ENCODE results near the gene BEST1.

The BEST1 gene

GRCh38 chr11:61918938-61919704 lies 31.0 kb upstream of the BEST1 start:
- H3K36me3 ChIP-seq (ENCODE audit: insufficient read depth, low read length), result no peaks in the 10 kb centered on the region
- H3K27me3 ChIP-seq (ENCODE audit: insufficient read depth, low read length), result peaks cover 10% of the 10 kb centered on the region; the same call in 1 of the 2 replicates
- no peak overlapping the region for H3K27ac ChIP-seq (ENCODE audit: low read depth, low read length, poor library complexity, severe bottlenecking)
- no peak overlapping the region for H3K4me3 ChIP-seq (ENCODE audit: low read depth, low read length, poor library complexity, severe bottlenecking)
- no peaks in the 10 kb centered on the region for H3K79me2 ChIP-seq (ENCODE audit: insufficient read depth, low read length)
- no peak overlapping the region for H3K9ac ChIP-seq (ENCODE audit: low read length)
- no peaks in the 10 kb centered on the region for H4K20me1 ChIP-seq (ENCODE audit: insufficient read depth, low read length)
- no peak for TF ChIP-seq CTCF (IDR thresholded peaks at IDR 0.05; ENCODE audit: low read length)
- TF ChIP-seq EZH2 (IDR thresholded peaks at IDR 0.05; ENCODE audit: borderline replicate concordance, low read length), result no peak
- no peak overlapping the region for H2AFZ ChIP-seq (ENCODE audit: low read length)
- no peaks in the 10 kb centered on the region for H3K9me2 ChIP-seq (ENCODE audit: low read depth, low read length)
- H3K4me2 ChIP-seq (ENCODE audit: low read length), result no peak overlapping the region
- no peaks in the 10 kb centered on the region for H3F3A ChIP-seq (ENCODE audit: insufficient read depth, low read length)
- H3K9me3 ChIP-seq (ENCODE audit: low read length), result no peaks in the 10 kb centered on the region
- H3K4me1 ChIP-seq (ENCODE audit: insufficient read depth, low read length, severe bottlenecking), result no peaks in the 10 kb centered on the region

GRCh38 chr11:61919705-61920631 lies 30.2 kb upstream of the BEST1 start:
- H3K79me2 ChIP-seq (ENCODE audit: insufficient read depth, low read length), result no peaks in the 10 kb centered on the region
- H3K27ac ChIP-seq (ENCODE audit: low read depth, low read length, poor library complexity, severe bottlenecking), result no peak overlapping the region
- H3K9me2 ChIP-seq (ENCODE audit: low read depth, low read length), result no peaks in the 10 kb centered on the region
- no peak overlapping the region for H3K4me2 ChIP-seq (ENCODE audit: low read length)
- no peak for TF ChIP-seq CTCF (IDR thresholded peaks at IDR 0.05; ENCODE audit: low read length)
- no peak for TF ChIP-seq EZH2 (IDR thresholded peaks at IDR 0.05; ENCODE audit: borderline replicate concordance, low read length)
- H3K4me3 ChIP-seq (ENCODE audit: low read depth, low read length, poor library complexity, severe bottlenecking), result no peak overlapping the region
- no peak overlapping the region for H2AFZ ChIP-seq (ENCODE audit: low read length)
- no peaks in the 10 kb centered on the region for H3K36me3 ChIP-seq (ENCODE audit: insufficient read depth, low read length)
- H3K9ac ChIP-seq (ENCODE audit: low read length), result no peak overlapping the region
- peaks cover 9% of the 10 kb centered on the region; the same call in 1 of the 2 replicates for H3K27me3 ChIP-seq (ENCODE audit: insufficient read depth, low read length)
- H3K4me1 ChIP-seq (ENCODE audit: insufficient read depth, low read length, severe bottlenecking), result no peaks in the 10 kb centered on the region
- H3K9me3 ChIP-seq (ENCODE audit: low read length), result no peaks in the 10 kb centered on the region
- no peaks in the 10 kb centered on the region for H4K20me1 ChIP-seq (ENCODE audit: insufficient read depth, low read length)
- H3F3A ChIP-seq (ENCODE audit: insufficient read depth, low read length), result no peaks in the 10 kb centered on the region

GRCh38 chr11:61921446-61921845 lies 28.7 kb upstream of the BEST1 start:
- Histone ChIP-seq H3K27me3 (ENCODE audit: insufficient read depth, low read length) (peaks cover 5% of the 10 kb centered on the region; the same call in 1 of the 2 replicates), H4K20me1 (ENCODE audit: insufficient read depth, low read length) (no peaks in the 10 kb centered on the region), H3K4me1 (ENCODE audit: insufficient read depth, low read length, severe bottlenecking) (no peaks in the 10 kb centered on the region), H3K27ac (ENCODE audit: low read depth, low read length, poor library complexity, severe bottlenecking) (no peak overlapping the region), H3F3A (ENCODE audit: insufficient read depth, low read length) (no peaks in the 10 kb centered on the region), H3K9ac (ENCODE audit: low read length) (no peak overlapping the region), H3K9me3 (ENCODE audit: low read length) (no peaks in the 10 kb centered on the region), H3K79me2 (ENCODE audit: insufficient read depth, low read length) (no peaks in the 10 kb centered on the region), H3K9me2 (ENCODE audit: low read depth, low read length) (no peaks in the 10 kb centered on the region), H3K4me2 (ENCODE audit: low read length) (no peak overlapping the region), H2AFZ (ENCODE audit: low read length) (no peak overlapping the region), H3K4me3 (ENCODE audit: low read depth, low read length, poor library complexity, severe bottlenecking) (no peak overlapping the region), H3K36me3 (ENCODE audit: insufficient read depth, low read length) (no peaks in the 10 kb centered on the region)
- TF ChIP-seq CTCF (IDR thresholded peaks at IDR 0.05; ENCODE audit: low read length), result no peak
- TF ChIP-seq EZH2 (IDR thresholded peaks at IDR 0.05; ENCODE audit: borderline replicate concordance, low read length), result no peak

All from OCI-LY1 (cell line).